Stomach (tissue), 9 donors: ENCODE measurements around the gene MGST3. TPM values are rescaled to one million over a fixed set of nuclear protein-coding genes. Genes with fewer than 3 reads are reported as not detected.

Source experiments
- DNase-seq, 2 donors: peaks; one replicate each; pipeline versions ENCODE4 v3.0.0 to v3.0.0-alpha.2; 2013 to 2019
- H3K27ac ChIP-seq, 5 donors: fragments of 200-600 bp in 4 of 5; sonication (generic) in 4 of 5; one replicate each; pipeline ENCODE4 v1.5.1; 2013 to 2019; ENCODE audit warnings: mild to moderate bottlenecking in 1 of 5, moderate library complexity in 1 of 5
- H3K27me3 ChIP-seq, 3 donors: fragments of 200-600 bp; sonication (generic); one replicate each; pipeline ENCODE4 v1.5.1; 2017 to 2019; ENCODE audit warnings: mixed run types in 1 of 3
- H3K36me3 ChIP-seq, 4 donors: fragments of 200-600 bp; sonication (generic); 1 replicate in 3 of 4; 2 replicates in 1 of 4; pipeline ENCODE4 v1.5.1; 2016 to 2019
- H3K4me1 ChIP-seq, 4 donors: fragments of 200-600 bp; sonication (generic); one replicate each; pipeline ENCODE4 v1.5.1; 2016 to 2019
- H3K4me3 ChIP-seq, 4 donors: fragments of 200-600 bp; sonication (generic) in 3 of 4; one replicate each; pipeline ENCODE4 v1.5.1; 2016 to 2019; ENCODE audit warnings: mild to moderate bottlenecking in 1 of 4
- H3K9me3 ChIP-seq, 4 donors: fragments of 200-600 bp; sonication (generic); one replicate each; pipeline ENCODE4 v1.5.1; 2016 to 2019
- EP300 ChIP-seq: sonication (generic); formaldehyde crosslinking; IDR thresholded peaks from one replicate; pipeline ENCODE4 v1.6.1; 2017; ENCODE audit warnings: antibody characterized with exemption
- POLR2AphosphoS5 ChIP-seq, 3 donors: sonication (generic); formaldehyde crosslinking; IDR thresholded peaks; one replicate each; pipeline ENCODE4 v1.6.1; 2016; ENCODE audit warnings: antibody characterized with exemption in 3 of 3
- WGBS, 5 donors: extraction: QIAGEN DNeasy Blood & Tissue Kit in 3 of 5; methylation state at CpG; one replicate each; pipeline versions ENCODE4 v1.1.5 to v1.1.7; 2013 to 2018; 5-methylcytosine and 5-hydroxymethylcytosine counted together
- intact Hi-C: fragments of 100-400 bp; cut with DNase I; formaldehyde crosslinking; loops from one replicate; pipeline ENCODE4 v1.15.1; 2023; ENCODE audit warnings: low total_unique reads
- polyA plus RNA-seq, 3 donors: library from polyadenylated mRNA; stranded (reverse); fragments of 200-250 nt; gene quantifications; one replicate each; pipeline ENCODE4 v1.2.3, GENCODE V29; 2013
- total RNA-seq, 5 donors: library from RNA; depleted of rRNA; stranded (reverse); fragments of >200 nt; gene quantifications; one replicate each; pipeline versions ENCODE4 v1.1.0 to v1.2.3, GENCODE V29; 2014 to 2016
- donor health status: healthy with polysubstance abuse.
- donor health status: Bipolar disorder and iron deficiency.
- donor health status: healthy.

MGST3 gene
- total and polyA plus RNA-seq, 8 donors: 46.1 to 310 (median 124) TPM

DNA sequence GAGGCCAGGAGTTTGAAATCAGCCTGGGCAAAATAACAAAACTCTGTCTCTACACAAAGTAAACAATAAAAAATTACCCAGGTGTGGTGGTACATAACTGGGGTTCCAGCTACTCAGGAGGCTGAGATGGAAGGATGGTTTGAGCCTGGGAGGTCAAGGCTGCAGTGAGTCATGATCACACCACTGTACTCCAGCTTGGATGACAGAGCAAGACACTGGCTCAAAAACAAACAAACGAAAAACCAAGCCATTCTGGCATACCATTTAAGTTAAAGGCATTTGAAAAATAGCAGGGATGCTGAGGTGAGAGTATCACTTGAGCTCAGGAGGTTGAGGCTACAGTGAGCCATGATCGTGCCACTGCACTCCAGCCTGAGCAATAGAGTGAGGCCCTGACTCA, 72.6 kb downstream of the MGST3 start:
- TF ChIP-seq EP300: no peak
- no peak for TF ChIP-seq POLR2AphosphoS5 (IDR thresholded peaks at IDR 0.05)
- H3K27ac ChIP-seq: no peak overlapping the region
- H3K4me1 ChIP-seq: peaks cover 0 to 7% (median 5%) of the 10 kb centered on the region in 4 donors
- intact Hi-C loops: no loop called here
- no peaks in the 10 kb centered on the region for H3K9me3 ChIP-seq
- peaks cover 0 to 12% (median 0%) of the 10 kb centered on the region in 3 donors for H3K27me3 ChIP-seq
- no peak for DNase-seq
- H3K36me3 ChIP-seq: no peaks in the 10 kb centered on the region
- no peak overlapping the region for H3K4me3 ChIP-seq
- WGBS, 5 donors: 76 to 85% (median 80%) methylated on average over 2 of the region's 2 CpGs

Other genes starting within 250 kb of the MGST3 start
- gene RXRG, start 186.1 kb upstream of the MGST3 start, total RNA-seq: 1 to 10 TPM in 1 of 5 donors, under 1 TPM in 1, not detected in 3; 0.43 to 1.8 TPM
- gene RXRG, start 186.1 kb upstream of the MGST3 start, polyA plus RNA-seq: 1 to 10 TPM in 2 of 3 donors, under 1 TPM in 1; 0.50 to 2.9 (median 1.4) TPM
- gene LRRC52, start 87.2 kb upstream of the MGST3 start, total RNA-seq: not detected
- not detected for gene LRRC52, start 87.2 kb upstream of the MGST3 start, polyA plus RNA-seq
- gene ALDH9A1, start 67.3 kb downstream of the MGST3 start, total RNA-seq: 100 to 1,000 TPM in 1 of 5 donors, 10 to 100 TPM in 3, under 1 TPM in 1; 0.87 to 101 (median 45.9) TPM
- gene ALDH9A1, start 67.3 kb downstream of the MGST3 start, polyA plus RNA-seq: 10 to 100 TPM; 25.2 to 51.0 (median 35.8) TPM
- gene TMCO1, start 137.6 kb downstream of the MGST3 start, total RNA-seq: 10 to 100 TPM in 4 of 5 donors, 1 to 10 TPM in 1; 6.7 to 69.2 (median 35.0) TPM
- 10 to 100 TPM; 24.4 to 56.0 (median 44.5) TPM for gene TMCO1, start 137.6 kb downstream of the MGST3 start, polyA plus RNA-seq
- gene UCK2, start 196.4 kb downstream of the MGST3 start, total RNA-seq: 10 to 100 TPM; 12.3 to 72.8 (median 40.4) TPM
- 10 to 100 TPM; 16.5 to 21.5 (median 20.5) TPM for gene UCK2, start 196.4 kb downstream of the MGST3 start, polyA plus RNA-seq